SK-N-SH (cell line): Measurements from ENCODE around the gene THOC6. TPM values are rescaled to one million over a fixed set of nuclear protein-coding genes. Genes with fewer than 3 reads are reported as not detected.
A peak's percentile ranks its signal among the peaks of the same experiment; 100 is the strongest.

ENCODE experiments used
- CTCF ChIA-PET: fragments of 300-600, 350-600 bp; formaldehyde crosslinking; extraction: SDS; loops from one replicate; lab custom pipeline; 2021; lab: Yijun Ruan, JAX
- POLR2A ChIA-PET: fragments of 350-600 bp; sonication (Branson Sonifier 250); formaldehyde crosslinking; extraction: SDS; loops from one replicate; lab custom pipeline; 2020; ENCODE audit warnings: antibody characterized with exemption, inconsistent platforms; lab: Yijun Ruan, JAX
- DNase-seq: peaks from one replicate; pipeline ENCODE4 v3.0.0; 2012
- H2AFZ ChIP-seq: fragments of 200-600 bp; sonication (generic); 2 replicates; pipeline ENCODE4 v1.8.1; 2016; ENCODE audit warnings: antibody characterized with exemption, mild to moderate bottlenecking, low read depth
- H3F3A ChIP-seq: fragments of 200-600 bp; sonication (generic); replicated peaks from 2 replicates; pipeline ENCODE3; 2016; ENCODE audit warnings: antibody characterized with exemption, mild to moderate bottlenecking; ENCODE audit not compliant: insufficient read depth
- H3K27ac ChIP-seq, 2 experiments: fragments of 200-500 bp in 1 of 2; fragments of 200-600 bp in 1 of 2; sonication (Bioruptor generic) in 1 of 2; sonication (generic), shearing (Covaris generic) in 1 of 2; 2 replicates each; pipeline versions ENCODE4 v1.5.1 to v1.6.1; 2014 to 2016; ENCODE audit warnings: low read depth in 2 of 2, inconsistent platforms in 1 of 2, low read length in 1 of 2, mild to moderate bottlenecking in 1 of 2, mixed read lengths in 1 of 2
- H3K27me3 ChIP-seq: fragments of 200-600 bp; sonication (generic), shearing (Covaris generic); 2 replicates; pipeline ENCODE4 v1.6.1; 2016; ENCODE audit warnings: mixed run types; ENCODE audit not compliant: insufficient read depth
- H3K36me3 ChIP-seq, 2 experiments: fragments of 200-500 bp in 1 of 2; fragments of 200-600 bp in 1 of 2; sonication (Bioruptor generic) in 1 of 2; sonication (generic) in 1 of 2; replicated peaks in 1 of 2; 2 replicates each; pipeline versions ENCODE3 to v1.5.1; 2014 to 2016; ENCODE audit warnings: low read length in 1 of 2, mild to moderate bottlenecking in 1 of 2; ENCODE audit not compliant: insufficient read depth in 2 of 2, control insufficient read depth in 1 of 2
- H3K4me1 ChIP-seq, 2 experiments: fragments of 200-500 bp in 1 of 2; fragments of 200-600 bp in 1 of 2; sonication (Bioruptor generic) in 1 of 2; sonication (generic), shearing (Covaris generic) in 1 of 2; 2 replicates each; pipeline versions ENCODE4 v1.5.1 to v1.6.1; 2014 to 2016; ENCODE audit warnings: low read depth in 1 of 2, low read length in 1 of 2, mixed run types in 1 of 2; ENCODE audit not compliant: insufficient read depth in 2 of 2, control insufficient read depth in 1 of 2
- H3K4me2 ChIP-seq: fragments of 200-600 bp; sonication (generic), shearing (Covaris generic); 2 replicates; pipeline ENCODE4 v1.6.1; 2017; ENCODE audit warnings: mixed run types
- H3K4me3 ChIP-seq, 2 experiments: fragments of 200-500 bp in 1 of 2; fragments of 200-600 bp in 1 of 2; sonication (Bioruptor generic) in 1 of 2; sonication (generic), shearing (Covaris generic) in 1 of 2; 2 replicates each; pipeline versions ENCODE4 v1.5.1 to v1.8.1; 2014 to 2016; ENCODE audit warnings: low read depth in 2 of 2, inconsistent platforms in 1 of 2, low read length in 1 of 2, mild to moderate bottlenecking in 1 of 2, mixed read lengths in 1 of 2, moderate library complexity in 1 of 2
- H3K79me2 ChIP-seq: fragments of 200-600 bp; sonication (generic); 2 replicates; pipeline ENCODE4 v1.8.1; 2017; ENCODE audit warnings: mild to moderate bottlenecking; ENCODE audit not compliant: insufficient read depth
- H3K9ac ChIP-seq: fragments of 200-600 bp; sonication (generic); 2 replicates; pipeline ENCODE4 v1.6.1; 2017; ENCODE audit warnings: mixed run types
- H3K9me2 ChIP-seq: fragments of 200-600 bp; sonication (generic); 2 replicates; pipeline ENCODE4 v1.6.1; 2017; ENCODE audit warnings: mixed run types
- H3K9me3 ChIP-seq: fragments of 200-600 bp; sonication (generic); 2 replicates; pipeline ENCODE4 v1.6.1; 2017; ENCODE audit warnings: mixed run types, mild to moderate bottlenecking, moderate library complexity
- H4K20me1 ChIP-seq: fragments of 200-600 bp; sonication (generic); 2 replicates; pipeline ENCODE4 v1.6.1; 2017; ENCODE audit warnings: mild to moderate bottlenecking, mixed run types; ENCODE audit not compliant: insufficient read depth
- CHD2 ChIP-seq: fragments of 150-350 bp; IDR thresholded peaks from 2 replicates; pipeline ENCODE4 v1.6.1; 2018; ENCODE audit warnings: low read length; ENCODE audit not compliant: partially characterized antibody
- ELF1 ChIP-seq: IDR thresholded peaks from 2 replicates; pipeline ENCODE4 v1.4.0; 2012
- EP300 ChIP-seq, 2 experiments: IDR thresholded peaks; 2 replicates each; pipeline versions ENCODE4 v1.4.0 to v1.6.1; 2012; ENCODE audit warnings: borderline replicate concordance in 1 of 2, low read depth in 1 of 2, low read length in 1 of 2
- EZH2phosphoT487 ChIP-seq: fragments of 200-600 bp; sonication (generic); IDR thresholded peaks from 2 replicates; pipeline ENCODE4 v1.6.1; 2017; ENCODE audit warnings: low read depth, mixed run types, mild to moderate bottlenecking, antibody characterized with exemption, moderate library complexity, borderline replicate concordance
- FOSL2 ChIP-seq: IDR thresholded peaks from 2 replicates; pipeline ENCODE4 v1.4.0; 2012; ENCODE audit warnings: low read depth, mild to moderate bottlenecking, moderate library complexity, borderline replicate concordance
- FOXJ3 ChIP-seq: sonication (generic); formaldehyde crosslinking; IDR thresholded peaks from 2 replicates; pipeline ENCODE4 v1.5.1; 2020; ENCODE audit warnings: mild to moderate bottlenecking, missing genetic modification reagents
- GABPA ChIP-seq: IDR thresholded peaks from 2 replicates; pipeline ENCODE4 v1.4.0; 2012; ENCODE audit warnings: low read depth, mild to moderate bottlenecking
- GATA2 ChIP-seq: sonication (generic); formaldehyde crosslinking; IDR thresholded peaks from 2 replicates; pipeline ENCODE4 v1.5.0; 2020; ENCODE audit warnings: mild to moderate bottlenecking, missing genetic modification reagents
- JUND ChIP-seq: IDR thresholded peaks from 2 replicates; pipeline ENCODE4 v1.4.0; 2012
- MXI1 ChIP-seq: IDR thresholded peaks from 2 replicates; pipeline ENCODE4 v1.6.1; 2012; ENCODE audit warnings: mild to moderate bottlenecking, low read depth, low read length, improper control_type of control experiment
- NFIC ChIP-seq: IDR thresholded peaks from 2 replicates; pipeline ENCODE4 v1.4.0; 2012; ENCODE audit warnings: borderline replicate concordance
- POLR2AphosphoS5 ChIP-seq: IDR thresholded peaks from 2 replicates; pipeline ENCODE4 v1.6.1; 2012; ENCODE audit warnings: low read depth, low read length
- RAD21 ChIP-seq: IDR thresholded peaks from 2 replicates; pipeline ENCODE4 v1.6.1; 2012; ENCODE audit warnings: mild to moderate bottlenecking, low read length
- RCOR1 ChIP-seq: fragments of 150-350 bp; IDR thresholded peaks from 2 replicates; pipeline ENCODE4 v1.6.1; 2017; ENCODE audit warnings: antibody characterized with exemption, low read length
- RFX5 ChIP-seq: IDR thresholded peaks from 2 replicates; pipeline ENCODE4 v1.6.1; 2012; ENCODE audit warnings: mild to moderate bottlenecking, improper control_type of control experiment, low read length
- SIN3A ChIP-seq: IDR thresholded peaks from 2 replicates; pipeline ENCODE4 v1.6.1; 2012; ENCODE audit warnings: low read depth, mild to moderate bottlenecking, low read length, moderate library complexity, borderline replicate concordance
- SMC3 ChIP-seq: IDR thresholded peaks from 2 replicates; pipeline ENCODE4 v1.6.1; 2012; ENCODE audit warnings: low read depth, low read length, improper control_type of control experiment
- YY1 ChIP-seq: IDR thresholded peaks from 2 replicates; pipeline ENCODE4 v1.4.0; 2012; ENCODE audit warnings: low read depth, mild to moderate bottlenecking
- WGBS: methylation state at CpG from one replicate; pipeline ENCODE4 v1.1.6; 2017; ENCODE audit warnings: low lambda C conversion rate; 5-methylcytosine and 5-hydroxymethylcytosine counted together
- polyA plus RNA-seq, 3 experiments: library from polyadenylated mRNA; depleted of rRNA; stranded (reverse); fragments of >200 nt; gene quantifications; 2 replicates each; pipeline ENCODE4 v1.2.3, GENCODE V29; 2012
- TF ChIP-seq, protein P1 (sequence below): IDR thresholded peaks from 2 replicates; pipeline ENCODE4; 2012
- TF ChIP-seq, protein P2 (sequence below): IDR thresholded peaks from 2 replicates; pipeline ENCODE4 v1.4.0; 2012; ENCODE audit warnings: low read depth, borderline replicate concordance
- TF ChIP-seq, protein P3 (sequence below): IDR thresholded peaks from 2 replicates; pipeline ENCODE4 v1.6.1; 2012; ENCODE audit warnings: mild to moderate bottlenecking, low read depth, low read length, moderate library complexity
- TF ChIP-seq, protein P4 (sequence below): IDR thresholded peaks from 2 replicates; pipeline ENCODE4 v1.4.0; 2012; ENCODE audit warnings: low read depth
- TF ChIP-seq, protein P5 (sequence below): fragments of 200-600 bp; sonication (generic); IDR thresholded peaks from 2 replicates; pipeline ENCODE4 v1.6.1; 2017; ENCODE audit warnings: antibody characterized with exemption, mild to moderate bottlenecking, moderate library complexity

The THOC6 gene
- polyA plus RNA-seq, 1 of the 3 experiments (the other 2 are of a cell fraction): 37.7 TPM

DNA sequence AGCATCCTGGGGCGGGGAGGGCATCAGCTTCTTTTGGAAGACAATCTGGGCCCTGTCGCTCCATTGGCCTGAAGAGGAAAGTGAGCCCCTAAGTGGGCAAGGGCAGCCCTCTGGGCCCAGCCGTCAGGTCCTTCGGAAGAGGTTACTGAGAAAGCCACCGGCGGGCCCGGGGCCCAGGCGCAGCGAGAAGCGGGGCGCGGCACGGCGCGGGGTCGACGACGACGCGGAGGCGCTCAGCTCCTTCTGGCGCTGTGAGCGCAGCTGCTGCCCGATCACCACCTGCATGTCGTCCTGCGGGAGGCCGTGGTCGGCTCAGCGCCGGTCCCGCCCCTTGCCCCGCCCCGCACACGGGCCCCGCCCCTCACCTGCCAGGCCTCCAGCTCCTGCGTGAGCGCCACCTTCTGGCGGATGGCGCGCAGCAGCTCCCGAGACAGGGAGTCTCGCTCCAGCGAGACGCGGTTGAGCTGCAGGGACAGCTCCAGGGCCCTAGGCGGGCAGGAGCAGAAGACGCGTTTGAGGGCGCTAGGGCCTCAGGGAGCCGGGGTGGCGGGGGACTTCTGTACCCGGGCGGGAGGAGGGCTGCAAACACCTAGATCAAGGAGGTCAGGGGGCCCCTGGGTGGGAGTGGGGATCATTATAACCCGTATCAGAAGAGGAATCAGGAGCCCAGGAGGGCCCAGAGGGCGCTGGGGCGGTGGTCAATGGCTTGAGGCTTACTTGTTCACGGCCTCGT lies 4.3 kb downstream of the THOC6 start:
- H3K9ac ChIP-seq: no peak overlapping the region
- 26% methylated on average over 23 of the region's 58 CpGs for WGBS
- no peaks in the 10 kb centered on the region for H3K9me3 ChIP-seq
- ChIA-PET POLR2A (interaction anchor here (0.9 kb wide), 1 partner anchor 22 kb away, joined by 4 read pairs; no protein-coding TSS in a partner anchor), CTCF (interaction anchor here (0.5 to 9.8 kb wide), 27 partner anchors 8 to 688 kb away, joined by 3 to 141 read pairs (median 6); partner anchors contain the start of genes ABCA3, CLDN6, CLDN9 and HCFC1R1)
- no peaks in the 10 kb centered on the region for H3K9me2 ChIP-seq
- no peak overlapping the region for H3K4me2 ChIP-seq
- H3K27me3 ChIP-seq: peaks cover 16% of the 10 kb centered on the region; the same call in 1 of the 2 replicates
- H4K20me1 ChIP-seq: peaks cover 12% of the 10 kb centered on the region
- no peak overlapping the region for H3K27ac ChIP-seq
- peaks cover under 1 to 4% of the 10 kb centered on the region in 2 experiments; a peak in 3 of 4 replicates for H3K4me1 ChIP-seq
- H2AFZ ChIP-seq: no peak overlapping the region
- peak; percentile 95 for DNase-seq
- peaks cover 5 to 22% of the 10 kb centered on the region in 2 experiments for H3K36me3 ChIP-seq
- H3F3A ChIP-seq: peaks cover 38% of the 10 kb centered on the region
- no peaks in the 10 kb centered on the region for H3K79me2 ChIP-seq
- H3K4me3 ChIP-seq: no peak overlapping the region; a peak in 1 of 4 replicates
- TF ChIP-seq GATA2 (CRISPR knock-in tag) (no peak), POLR2AphosphoS5 (peak; percentile 25; the same call in 1 of the 2 replicates), RFX5 (no peak), ELF1 (no peak), JUND (no peak), GABPA (no peak), FOSL2 (no peak), CHD2 (no peak), EP300 (IDR thresholded peaks at IDR 0.05; ENCODE audit: borderline replicate concordance in 1 of 2, low read depth in 1 of 2, low read length in 1 of 2) (no peak), MXI1 (no peak), NFIC (no peak), SMC3 (peak; percentile 52), RAD21 (peak; percentile 40), FOXJ3 (CRISPR knock-in tag) (no peak), YY1 (no peak), EZH2phosphoT487 (no peak), RCOR1 (no peak), SIN3A (no peak)
- TF ChIP-seq, protein P1, sequence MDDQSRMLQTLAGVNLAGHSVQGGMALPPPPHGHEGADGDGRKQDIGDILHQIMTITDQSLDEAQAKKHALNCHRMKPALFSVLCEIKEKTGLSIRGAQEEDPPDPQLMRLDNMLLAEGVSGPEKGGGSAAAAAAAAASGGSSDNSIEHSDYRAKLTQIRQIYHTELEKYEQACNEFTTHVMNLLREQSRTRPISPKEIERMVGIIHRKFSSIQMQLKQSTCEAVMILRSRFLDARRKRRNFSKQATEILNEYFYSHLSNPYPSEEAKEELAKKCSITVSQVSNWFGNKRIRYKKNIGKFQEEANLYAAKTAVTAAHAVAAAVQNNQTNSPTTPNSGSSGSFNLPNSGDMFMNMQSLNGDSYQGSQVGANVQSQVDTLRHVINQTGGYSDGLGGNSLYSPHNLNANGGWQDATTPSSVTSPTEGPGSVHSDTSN: no peak
- TF ChIP-seq, protein P2, sequence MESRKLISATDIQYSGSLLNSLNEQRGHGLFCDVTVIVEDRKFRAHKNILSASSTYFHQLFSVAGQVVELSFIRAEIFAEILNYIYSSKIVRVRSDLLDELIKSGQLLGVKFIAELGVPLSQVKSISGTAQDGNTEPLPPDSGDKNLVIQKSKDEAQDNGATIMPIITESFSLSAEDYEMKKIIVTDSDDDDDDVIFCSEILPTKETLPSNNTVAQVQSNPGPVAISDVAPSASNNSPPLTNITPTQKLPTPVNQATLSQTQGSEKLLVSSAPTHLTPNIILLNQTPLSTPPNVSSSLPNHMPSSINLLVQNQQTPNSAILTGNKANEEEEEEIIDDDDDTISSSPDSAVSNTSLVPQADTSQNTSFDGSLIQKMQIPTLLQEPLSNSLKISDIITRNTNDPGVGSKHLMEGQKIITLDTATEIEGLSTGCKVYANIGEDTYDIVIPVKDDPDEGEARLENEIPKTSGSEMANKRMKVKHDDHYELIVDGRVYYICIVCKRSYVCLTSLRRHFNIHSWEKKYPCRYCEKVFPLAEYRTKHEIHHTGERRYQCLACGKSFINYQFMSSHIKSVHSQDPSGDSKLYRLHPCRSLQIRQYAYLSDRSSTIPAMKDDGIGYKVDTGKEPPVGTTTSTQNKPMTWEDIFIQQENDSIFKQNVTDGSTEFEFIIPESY: no peak
- TF ChIP-seq, protein P3, sequence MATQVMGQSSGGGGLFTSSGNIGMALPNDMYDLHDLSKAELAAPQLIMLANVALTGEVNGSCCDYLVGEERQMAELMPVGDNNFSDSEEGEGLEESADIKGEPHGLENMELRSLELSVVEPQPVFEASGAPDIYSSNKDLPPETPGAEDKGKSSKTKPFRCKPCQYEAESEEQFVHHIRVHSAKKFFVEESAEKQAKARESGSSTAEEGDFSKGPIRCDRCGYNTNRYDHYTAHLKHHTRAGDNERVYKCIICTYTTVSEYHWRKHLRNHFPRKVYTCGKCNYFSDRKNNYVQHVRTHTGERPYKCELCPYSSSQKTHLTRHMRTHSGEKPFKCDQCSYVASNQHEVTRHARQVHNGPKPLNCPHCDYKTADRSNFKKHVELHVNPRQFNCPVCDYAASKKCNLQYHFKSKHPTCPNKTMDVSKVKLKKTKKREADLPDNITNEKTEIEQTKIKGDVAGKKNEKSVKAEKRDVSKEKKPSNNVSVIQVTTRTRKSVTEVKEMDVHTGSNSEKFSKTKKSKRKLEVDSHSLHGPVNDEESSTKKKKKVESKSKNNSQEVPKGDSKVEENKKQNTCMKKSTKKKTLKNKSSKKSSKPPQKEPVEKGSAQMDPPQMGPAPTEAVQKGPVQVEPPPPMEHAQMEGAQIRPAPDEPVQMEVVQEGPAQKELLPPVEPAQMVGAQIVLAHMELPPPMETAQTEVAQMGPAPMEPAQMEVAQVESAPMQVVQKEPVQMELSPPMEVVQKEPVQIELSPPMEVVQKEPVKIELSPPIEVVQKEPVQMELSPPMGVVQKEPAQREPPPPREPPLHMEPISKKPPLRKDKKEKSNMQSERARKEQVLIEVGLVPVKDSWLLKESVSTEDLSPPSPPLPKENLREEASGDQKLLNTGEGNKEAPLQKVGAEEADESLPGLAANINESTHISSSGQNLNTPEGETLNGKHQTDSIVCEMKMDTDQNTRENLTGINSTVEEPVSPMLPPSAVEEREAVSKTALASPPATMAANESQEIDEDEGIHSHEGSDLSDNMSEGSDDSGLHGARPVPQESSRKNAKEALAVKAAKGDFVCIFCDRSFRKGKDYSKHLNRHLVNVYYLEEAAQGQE: no peak
- TF ChIP-seq, protein P4, sequence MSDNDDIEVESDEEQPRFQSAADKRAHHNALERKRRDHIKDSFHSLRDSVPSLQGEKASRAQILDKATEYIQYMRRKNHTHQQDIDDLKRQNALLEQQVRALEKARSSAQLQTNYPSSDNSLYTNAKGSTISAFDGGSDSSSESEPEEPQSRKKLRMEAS: no peak
- TF ChIP-seq, protein P5, sequence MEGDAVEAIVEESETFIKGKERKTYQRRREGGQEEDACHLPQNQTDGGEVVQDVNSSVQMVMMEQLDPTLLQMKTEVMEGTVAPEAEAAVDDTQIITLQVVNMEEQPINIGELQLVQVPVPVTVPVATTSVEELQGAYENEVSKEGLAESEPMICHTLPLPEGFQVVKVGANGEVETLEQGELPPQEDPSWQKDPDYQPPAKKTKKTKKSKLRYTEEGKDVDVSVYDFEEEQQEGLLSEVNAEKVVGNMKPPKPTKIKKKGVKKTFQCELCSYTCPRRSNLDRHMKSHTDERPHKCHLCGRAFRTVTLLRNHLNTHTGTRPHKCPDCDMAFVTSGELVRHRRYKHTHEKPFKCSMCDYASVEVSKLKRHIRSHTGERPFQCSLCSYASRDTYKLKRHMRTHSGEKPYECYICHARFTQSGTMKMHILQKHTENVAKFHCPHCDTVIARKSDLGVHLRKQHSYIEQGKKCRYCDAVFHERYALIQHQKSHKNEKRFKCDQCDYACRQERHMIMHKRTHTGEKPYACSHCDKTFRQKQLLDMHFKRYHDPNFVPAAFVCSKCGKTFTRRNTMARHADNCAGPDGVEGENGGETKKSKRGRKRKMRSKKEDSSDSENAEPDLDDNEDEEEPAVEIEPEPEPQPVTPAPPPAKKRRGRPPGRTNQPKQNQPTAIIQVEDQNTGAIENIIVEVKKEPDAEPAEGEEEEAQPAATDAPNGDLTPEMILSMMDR: peak; percentile 60
